ENCODE data around the gene DOCK3. TPM values are rescaled to one million over a fixed set of nuclear protein-coding genes. Genes with fewer than 3 reads are reported as not detected.

Gene DOCK3
- total RNA-seq, 1 experiment from 2014 or later, result 0.04 TPM

- DNase-seq, result no peak
- Histone ChIP-seq H3K4me3 (ENCODE audit: low read length) (no peak overlapping the region), H3K79me2 (ENCODE audit: low read length) (no peaks in the 10 kb centered on the region), H2AFZ (ENCODE audit: low read length) (no peak overlapping the region), H3K27ac (ENCODE audit: low read length) (no peak overlapping the region), H3K36me3 (ENCODE audit: insufficient read depth, low read length) (no peaks in the 10 kb centered on the region), H3K9ac (ENCODE audit: low read length) (no peak overlapping the region), H3K9me2 (replicated peaks; ENCODE audit: insufficient read depth, low read length) (no peaks in the 10 kb centered on the region), H4K20me1 (ENCODE audit: insufficient read depth, low read depth, low read length) (no peaks in the 10 kb centered on the region), H3K27me3 (ENCODE audit: low read length) (no peaks in the 10 kb centered on the region), H3K4me1 (ENCODE audit: low read length) (no peaks in the 10 kb centered on the region), H3K9me3 (ENCODE audit: low read length) (no peaks in the 10 kb centered on the region), H3K4me2 (ENCODE audit: low read depth, low read length, poor library complexity, severe bottlenecking) (no peak overlapping the region)
Observed at GRCh38 chr3:51004235-51004634, 329.5 kb downstream of the DOCK3 start.

GRCh38 chr3:51024121-51024520 lies 349.4 kb downstream of the DOCK3 start:
- Histone ChIP-seq H3K4me3 (ENCODE audit: low read length) (no peak overlapping the region), H3K79me2 (ENCODE audit: low read length) (no peaks in the 10 kb centered on the region), H3K27ac (ENCODE audit: low read length) (no peak overlapping the region)

GRCh38 chr3:51024765-51025632 lies 350.3 kb downstream of the DOCK3 start:
- Histone ChIP-seq H3K9me2 (replicated peaks; ENCODE audit: insufficient read depth, low read length) (no peaks in the 10 kb centered on the region), H3K9me3 (ENCODE audit: low read length) (no peaks in the 10 kb centered on the region), H3K79me2 (ENCODE audit: low read length) (no peaks in the 10 kb centered on the region), H3K4me1 (ENCODE audit: low read length) (no peaks in the 10 kb centered on the region), H3K27ac (ENCODE audit: low read length) (no peak overlapping the region), H3K4me3 (ENCODE audit: low read length) (no peak overlapping the region), H3K36me3 (ENCODE audit: insufficient read depth, low read length) (no peaks in the 10 kb centered on the region), H3K4me2 (ENCODE audit: low read depth, low read length, poor library complexity, severe bottlenecking) (no peak overlapping the region), H4K20me1 (ENCODE audit: insufficient read depth, low read depth, low read length) (no peaks in the 10 kb centered on the region), H3K9ac (ENCODE audit: low read length) (no peak overlapping the region), H2AFZ (ENCODE audit: low read length) (no peak overlapping the region; the same call in 1 of the 2 replicates), H3K27me3 (ENCODE audit: low read length) (no peaks in the 10 kb centered on the region)
- no peak for DNase-seq

More at GRCh38 chr3:51024121-51024520, 349.4 kb downstream of the DOCK3 start:
- no peaks in the 10 kb centered on the region for H3K27me3 ChIP-seq (ENCODE audit: low read length)
- H3K4me2 ChIP-seq (ENCODE audit: low read depth, low read length, poor library complexity, severe bottlenecking), result no peak overlapping the region
- no peak for DNase-seq
- H2AFZ ChIP-seq (ENCODE audit: low read length), result no peak overlapping the region
- H4K20me1 ChIP-seq (ENCODE audit: insufficient read depth, low read depth, low read length), result no peaks in the 10 kb centered on the region
- no peaks in the 10 kb centered on the region for H3K36me3 ChIP-seq (ENCODE audit: insufficient read depth, low read length)
- H3K9me3 ChIP-seq (ENCODE audit: low read length), result no peaks in the 10 kb centered on the region
- no peak overlapping the region for H3K9ac ChIP-seq (ENCODE audit: low read length)
- H3K9me2 ChIP-seq (replicated peaks; ENCODE audit: insufficient read depth, low read length), result no peaks in the 10 kb centered on the region
- H3K4me1 ChIP-seq (ENCODE audit: low read length), result no peaks in the 10 kb centered on the region

GRCh38 chr3:51031666-51032065 lies 356.9 kb downstream of the DOCK3 start:
- Histone ChIP-seq H3K9ac (ENCODE audit: low read length) (no peak overlapping the region), H3K9me3 (ENCODE audit: low read length) (no peaks in the 10 kb centered on the region), H3K9me2 (replicated peaks; ENCODE audit: insufficient read depth, low read length) (no peaks in the 10 kb centered on the region), H3K36me3 (ENCODE audit: insufficient read depth, low read length) (no peaks in the 10 kb centered on the region), H3K4me2 (ENCODE audit: low read depth, low read length, poor library complexity, severe bottlenecking) (no peak overlapping the region), H3K4me3 (ENCODE audit: low read length) (no peak overlapping the region), H4K20me1 (ENCODE audit: insufficient read depth, low read depth, low read length) (no peaks in the 10 kb centered on the region), H2AFZ (ENCODE audit: low read length) (no peak overlapping the region), H3K27ac (ENCODE audit: low read length) (no peak overlapping the region), H3K4me1 (ENCODE audit: low read length) (no peaks in the 10 kb centered on the region), H3K27me3 (ENCODE audit: low read length) (no peaks in the 10 kb centered on the region; the same call in 1 of the 2 replicates), H3K79me2 (ENCODE audit: low read length) (no peaks in the 10 kb centered on the region)
- no peak for DNase-seq

- no peaks in the 10 kb centered on the region for H4K20me1 ChIP-seq (ENCODE audit: insufficient read depth, low read depth, low read length)
- no peaks in the 10 kb centered on the region for H3K79me2 ChIP-seq (ENCODE audit: low read length)
- no peaks in the 10 kb centered on the region for H3K4me1 ChIP-seq (ENCODE audit: low read length)
- H2AFZ ChIP-seq (ENCODE audit: low read length), result no peak overlapping the region
- DNase-seq, result no peak
- H3K9me2 ChIP-seq (replicated peaks; ENCODE audit: insufficient read depth, low read length), result no peaks in the 10 kb centered on the region
- H3K9ac ChIP-seq (ENCODE audit: low read length), result no peak overlapping the region
- H3K9me3 ChIP-seq (ENCODE audit: low read length), result no peaks in the 10 kb centered on the region
- no peaks in the 10 kb centered on the region for H3K36me3 ChIP-seq (ENCODE audit: insufficient read depth, low read length)
- H3K4me2 ChIP-seq (ENCODE audit: low read depth, low read length, poor library complexity, severe bottlenecking), result no peak overlapping the region
- no peak overlapping the region for H3K4me3 ChIP-seq (ENCODE audit: low read length)
- H3K27me3 ChIP-seq (ENCODE audit: low read length), result no peaks in the 10 kb centered on the region; the same call in 1 of the 2 replicates
- H3K27ac ChIP-seq (ENCODE audit: low read length), result no peak overlapping the region
Observed at GRCh38 chr3:51035630-51036029, 360.9 kb downstream of the DOCK3 start.

GRCh38 chr3:51044982-51045381 lies 370.3 kb downstream of the DOCK3 start:
- Histone ChIP-seq H3K4me3 (ENCODE audit: low read length) (no peak overlapping the region), H4K20me1 (ENCODE audit: insufficient read depth, low read depth, low read length) (no peaks in the 10 kb centered on the region), H2AFZ (ENCODE audit: low read length) (no peak overlapping the region), H3K27ac (ENCODE audit: low read length) (no peak overlapping the region), H3K4me2 (ENCODE audit: low read depth, low read length, poor library complexity, severe bottlenecking) (no peak overlapping the region), H3K79me2 (ENCODE audit: low read length) (no peaks in the 10 kb centered on the region), H3K27me3 (ENCODE audit: low read length) (no peaks in the 10 kb centered on the region), H3K9me2 (replicated peaks; ENCODE audit: insufficient read depth, low read length) (no peaks in the 10 kb centered on the region), H3K4me1 (ENCODE audit: low read length) (no peaks in the 10 kb centered on the region), H3K9me3 (ENCODE audit: low read length) (no peaks in the 10 kb centered on the region), H3K36me3 (ENCODE audit: insufficient read depth, low read length) (no peaks in the 10 kb centered on the region), H3K9ac (ENCODE audit: low read length) (no peak overlapping the region)
- no peak for DNase-seq

- no peak overlapping the region for H3K4me3 ChIP-seq (ENCODE audit: low read length)
- H2AFZ ChIP-seq (ENCODE audit: low read length), result no peak overlapping the region
- no peak overlapping the region for H3K27ac ChIP-seq (ENCODE audit: low read length)
- H3K9ac ChIP-seq (ENCODE audit: low read length), result no peak overlapping the region
- no peaks in the 10 kb centered on the region for H3K79me2 ChIP-seq (ENCODE audit: low read length)
- H3K9me3 ChIP-seq (ENCODE audit: low read length), result no peaks in the 10 kb centered on the region
- no peaks in the 10 kb centered on the region for H3K9me2 ChIP-seq (replicated peaks; ENCODE audit: insufficient read depth, low read length)
- H4K20me1 ChIP-seq (ENCODE audit: insufficient read depth, low read depth, low read length), result no peaks in the 10 kb centered on the region
- H3K4me1 ChIP-seq (ENCODE audit: low read length), result no peaks in the 10 kb centered on the region
- no peaks in the 10 kb centered on the region for H3K27me3 ChIP-seq (ENCODE audit: low read length)
- no peak for DNase-seq
- no peaks in the 10 kb centered on the region for H3K36me3 ChIP-seq (ENCODE audit: insufficient read depth, low read length)
- no peak overlapping the region for H3K4me2 ChIP-seq (ENCODE audit: low read depth, low read length, poor library complexity, severe bottlenecking)
Observed at GRCh38 chr3:51052562-51052961, 377.8 kb downstream of the DOCK3 start.

GRCh38 chr3:51057121-51057520 lies 382.4 kb downstream of the DOCK3 start:
- H3K27ac ChIP-seq (ENCODE audit: low read length), result no peak overlapping the region

More at GRCh38 chr3:51057121-51057520, 382.4 kb downstream of the DOCK3 start:
- Histone ChIP-seq H3K79me2 (ENCODE audit: low read length) (no peaks in the 10 kb centered on the region), H3K4me2 (ENCODE audit: low read depth, low read length, poor library complexity, severe bottlenecking) (no peak overlapping the region), H3K4me3 (ENCODE audit: low read length) (no peak overlapping the region), H3K9ac (ENCODE audit: low read length) (no peak overlapping the region), H3K27me3 (ENCODE audit: low read length) (no peaks in the 10 kb centered on the region), H4K20me1 (ENCODE audit: insufficient read depth, low read depth, low read length) (no peaks in the 10 kb centered on the region), H3K9me3 (ENCODE audit: low read length) (no peaks in the 10 kb centered on the region), H3K4me1 (ENCODE audit: low read length) (no peaks in the 10 kb centered on the region), H3K9me2 (replicated peaks; ENCODE audit: insufficient read depth, low read length) (no peaks in the 10 kb centered on the region), H3K36me3 (ENCODE audit: insufficient read depth, low read length) (no peaks in the 10 kb centered on the region), H2AFZ (ENCODE audit: low read length) (no peak overlapping the region)
- no peak for DNase-seq
